GM12874 (cell line): ENCODE measurements around the gene MEAK7.

Source experiments
- TF ChIP-seq, protein P1 (sequence below): IDR thresholded peaks from 2 replicates; pipeline ENCODE4 v1.5.1; 2011; ENCODE audit warnings: low read depth, mild to moderate bottlenecking, control low read depth, low read length, moderate library complexity; ENCODE audit not compliant: insufficient read depth

The MEAK7 gene

DNA sequence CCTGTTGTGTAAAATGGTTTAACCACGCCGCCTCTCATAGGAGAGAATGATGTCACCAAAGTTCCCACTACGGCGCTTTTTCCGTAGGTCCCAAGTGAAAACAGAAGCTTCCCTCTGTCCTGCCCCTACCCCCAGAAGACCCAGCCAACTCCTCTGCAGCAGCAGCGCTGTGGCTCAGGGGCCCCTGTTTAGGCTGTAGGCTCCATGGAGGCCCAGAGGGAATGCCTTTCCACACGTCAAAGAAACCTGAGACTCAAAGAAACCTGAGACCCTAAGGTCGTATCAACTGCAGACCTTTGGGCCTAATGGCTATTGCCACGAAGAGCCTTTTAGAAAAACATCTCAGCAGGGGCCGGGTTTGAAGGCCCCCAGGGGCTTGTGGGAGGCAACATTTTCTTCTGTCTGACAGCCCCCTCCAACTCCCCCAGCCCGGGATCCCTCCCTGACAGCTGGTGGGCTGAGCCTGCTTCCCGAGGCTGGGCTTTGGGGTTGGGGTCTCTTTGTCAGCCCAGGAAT, 43.1 kb upstream of the MEAK7 start:
- TF ChIP-seq, protein P1, sequence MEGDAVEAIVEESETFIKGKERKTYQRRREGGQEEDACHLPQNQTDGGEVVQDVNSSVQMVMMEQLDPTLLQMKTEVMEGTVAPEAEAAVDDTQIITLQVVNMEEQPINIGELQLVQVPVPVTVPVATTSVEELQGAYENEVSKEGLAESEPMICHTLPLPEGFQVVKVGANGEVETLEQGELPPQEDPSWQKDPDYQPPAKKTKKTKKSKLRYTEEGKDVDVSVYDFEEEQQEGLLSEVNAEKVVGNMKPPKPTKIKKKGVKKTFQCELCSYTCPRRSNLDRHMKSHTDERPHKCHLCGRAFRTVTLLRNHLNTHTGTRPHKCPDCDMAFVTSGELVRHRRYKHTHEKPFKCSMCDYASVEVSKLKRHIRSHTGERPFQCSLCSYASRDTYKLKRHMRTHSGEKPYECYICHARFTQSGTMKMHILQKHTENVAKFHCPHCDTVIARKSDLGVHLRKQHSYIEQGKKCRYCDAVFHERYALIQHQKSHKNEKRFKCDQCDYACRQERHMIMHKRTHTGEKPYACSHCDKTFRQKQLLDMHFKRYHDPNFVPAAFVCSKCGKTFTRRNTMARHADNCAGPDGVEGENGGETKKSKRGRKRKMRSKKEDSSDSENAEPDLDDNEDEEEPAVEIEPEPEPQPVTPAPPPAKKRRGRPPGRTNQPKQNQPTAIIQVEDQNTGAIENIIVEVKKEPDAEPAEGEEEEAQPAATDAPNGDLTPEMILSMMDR = no peak

DNA sequence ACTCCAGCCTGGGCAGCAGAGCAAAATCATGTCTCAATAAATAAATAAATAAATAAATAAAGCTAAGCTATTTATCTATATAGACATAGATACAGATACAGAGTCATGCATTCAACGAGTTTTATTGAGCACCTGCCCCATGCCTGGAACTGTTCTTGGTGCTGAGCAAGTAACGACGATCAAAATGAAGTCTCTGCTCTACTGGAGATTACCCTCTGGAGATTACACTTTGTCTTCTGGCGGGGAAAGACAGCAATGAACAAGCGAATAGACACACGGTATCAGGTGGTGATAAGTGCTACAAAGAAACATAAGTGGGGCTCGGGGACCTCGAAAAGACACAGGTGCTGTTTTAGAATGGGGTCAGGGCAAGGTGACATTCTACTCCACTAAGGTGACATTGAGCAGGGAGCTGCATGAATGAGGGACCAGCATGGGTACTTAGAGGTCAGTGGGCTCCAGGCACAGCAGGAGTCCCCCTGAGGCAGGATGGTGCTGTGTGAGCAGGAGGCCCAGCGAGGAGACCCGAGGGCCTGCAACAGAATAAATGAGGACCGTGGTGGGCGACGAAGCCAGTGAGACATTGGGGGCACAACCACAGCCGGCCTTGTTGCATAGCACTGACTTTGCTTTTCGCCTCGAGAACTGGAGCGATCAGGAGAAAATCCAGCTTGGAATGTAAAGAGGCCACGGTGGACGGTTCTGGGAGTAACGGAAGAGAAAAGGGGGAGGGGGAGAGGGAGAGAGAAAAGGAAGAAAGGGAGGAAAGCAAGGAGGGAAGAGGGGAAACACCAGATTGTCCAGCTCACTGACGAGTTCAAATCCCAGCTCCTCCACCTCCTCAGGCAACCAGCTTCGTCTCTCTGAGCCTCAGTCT, 42.4 kb upstream of the MEAK7 start:
- TF ChIP-seq, protein P1 = no peak

DNA sequence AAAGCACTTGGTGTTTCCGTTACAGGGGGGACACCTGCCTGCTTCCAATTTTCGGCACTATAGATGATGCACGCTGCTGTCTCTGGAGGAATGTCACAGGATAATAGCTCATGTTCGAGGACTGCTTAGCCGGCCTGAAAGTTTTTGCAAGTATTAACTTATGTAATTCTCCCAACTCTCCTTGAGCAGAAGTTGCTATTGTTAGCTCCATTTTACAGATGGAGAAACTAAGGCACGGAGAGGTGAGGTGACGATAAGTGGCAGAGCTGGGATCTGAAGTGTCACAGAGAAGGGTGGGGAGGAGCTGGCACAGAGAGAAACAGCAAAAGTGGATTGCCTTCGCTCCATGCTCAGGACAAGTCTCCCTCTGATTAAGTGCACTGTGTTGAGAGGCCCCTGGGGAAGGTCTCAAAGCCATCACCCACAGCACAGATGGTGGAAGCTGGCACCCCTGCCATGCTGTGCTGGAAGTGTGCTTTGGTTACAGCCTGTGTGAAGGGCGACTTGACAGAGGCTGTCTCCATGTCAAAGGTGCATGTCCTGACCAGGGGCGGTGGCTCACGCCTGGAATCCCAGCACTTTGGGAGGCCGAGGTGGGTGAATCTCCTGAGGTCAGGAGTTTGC, 40.8 kb upstream of the MEAK7 start:
- TF ChIP-seq, protein P1 = no peak

DNA sequence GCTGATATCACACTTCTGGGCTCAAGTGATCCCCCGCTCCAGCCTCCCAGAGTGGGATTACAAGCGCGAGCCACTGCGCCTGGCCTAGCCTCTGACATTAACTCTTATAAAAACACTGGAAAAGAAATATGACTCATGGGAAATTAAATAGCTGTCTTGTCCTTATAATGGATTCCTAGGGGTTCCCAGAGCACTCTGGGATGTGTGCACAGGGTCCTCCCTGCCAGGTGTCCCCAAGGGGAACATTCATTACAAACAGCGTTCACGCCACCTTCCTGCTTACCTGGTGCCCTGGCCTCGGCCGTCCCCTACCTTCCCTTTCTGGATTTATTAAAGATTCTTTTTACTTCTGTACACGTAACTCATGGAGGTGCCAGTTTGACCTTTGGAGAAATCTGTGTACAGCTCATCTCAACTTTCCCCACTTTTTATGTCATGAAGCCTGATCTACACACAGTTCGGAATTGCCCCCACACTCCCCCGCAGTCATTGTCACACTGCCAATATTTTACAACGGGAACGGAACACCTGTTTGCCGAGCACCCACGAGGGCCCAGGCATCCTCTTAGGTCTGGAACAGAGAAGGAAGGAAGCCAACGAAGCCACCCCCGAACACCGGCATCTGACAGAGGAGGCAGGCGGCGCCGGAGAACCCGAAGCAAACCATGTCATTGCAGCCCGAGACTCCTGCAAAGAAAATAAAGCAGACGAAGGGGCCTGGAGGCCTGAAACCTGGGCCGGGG, 39.7 kb upstream of the MEAK7 start:
- TF ChIP-seq, protein P1 = no peak

DNA sequence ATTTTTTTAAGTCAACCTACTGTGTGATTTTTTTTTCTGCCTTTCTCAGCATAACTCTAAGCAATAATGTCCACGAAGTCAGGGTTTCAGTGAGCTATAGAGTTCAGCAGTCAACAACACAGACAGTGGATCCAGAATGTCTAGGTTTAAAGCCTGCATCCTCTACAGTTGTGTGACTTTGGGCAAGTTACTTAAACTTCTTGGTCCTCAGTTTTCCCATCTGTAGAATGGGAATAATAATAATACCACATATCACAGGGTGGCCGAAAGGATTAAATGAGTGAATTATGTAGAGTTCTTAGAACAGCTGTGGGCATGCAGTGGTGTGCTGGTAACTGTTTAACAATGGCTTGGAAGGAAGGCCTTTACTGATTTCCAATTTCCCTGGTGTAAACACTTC, 38.8 kb upstream of the MEAK7 start:
- TF ChIP-seq, protein P1 = no peak

- TF ChIP-seq, protein P1 = no peak
Measured at GRCh38 chr16:84541999-84542817, 37.7 kb upstream of the MEAK7 start.
